ENCODE measurements around the gene HDAC4. TPM values are rescaled to one million over a fixed set of nuclear protein-coding genes. Genes with fewer than 3 reads are reported as not detected.

The HDAC4 gene
- total RNA-seq, 1 donor from 2014 or later = 46.2 TPM

DNA sequence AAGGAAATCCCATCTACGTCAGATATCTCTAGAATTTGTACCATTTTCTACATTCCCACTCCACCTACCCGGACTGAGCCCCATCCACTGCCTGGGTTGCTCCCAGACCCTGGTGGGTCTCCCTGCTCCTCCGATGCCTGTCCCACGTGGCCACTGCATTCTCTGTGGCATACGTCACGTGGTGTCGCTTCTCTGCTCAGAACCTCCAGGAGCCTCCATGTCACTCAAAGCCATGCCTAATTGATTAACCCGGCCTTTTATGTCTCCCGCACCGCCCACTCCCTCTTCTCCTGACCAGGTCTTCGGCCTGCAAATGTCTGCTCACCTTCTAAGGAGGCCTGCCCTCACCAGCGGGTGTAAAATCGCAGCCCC, 176.6 kb downstream of the HDAC4 start:
- no peak for DNase-seq (ENCODE audit: low spot score, unreplicated experiment)
- no peak overlapping the region for H3K4me3 Mint-ChIP-seq (ENCODE audit: low read depth)
- no peaks in the 10 kb centered on the region for H3K36me3 Mint-ChIP-seq (ENCODE audit: insufficient read depth)
- H3K9me3 Mint-ChIP-seq (ENCODE audit: low read depth) = no peaks in the 10 kb centered on the region
- H3K27me3 Mint-ChIP-seq = no peaks in the 10 kb centered on the region
- peaks cover 21% of the 10 kb centered on the region for H3K4me1 Mint-ChIP-seq (ENCODE audit: low read depth)
- no peak for TF ChIP-seq CTCF (IDR thresholded peaks at IDR 0.05; ENCODE audit: unreplicated experiment)
- no peak overlapping the region for H3K27ac Mint-ChIP-seq

- H3K27ac Mint-ChIP-seq = no peak overlapping the region
- DNase-seq (ENCODE audit: low spot score, unreplicated experiment) = no peak
- TF ChIP-seq CTCF (IDR thresholded peaks at IDR 0.05; ENCODE audit: unreplicated experiment) = no peak
- H3K4me3 Mint-ChIP-seq (ENCODE audit: low read depth) = no peak overlapping the region
- H3K36me3 Mint-ChIP-seq (ENCODE audit: insufficient read depth) = no peaks in the 10 kb centered on the region
- peaks cover 21% of the 10 kb centered on the region for H3K4me1 Mint-ChIP-seq (ENCODE audit: low read depth)
- H3K9me3 Mint-ChIP-seq (ENCODE audit: low read depth) = no peaks in the 10 kb centered on the region
- no peaks in the 10 kb centered on the region for H3K27me3 Mint-ChIP-seq
These were observed 177.3 kb downstream of the HDAC4 start for GRCh38 chr2:239223310-239224198.

DNA sequence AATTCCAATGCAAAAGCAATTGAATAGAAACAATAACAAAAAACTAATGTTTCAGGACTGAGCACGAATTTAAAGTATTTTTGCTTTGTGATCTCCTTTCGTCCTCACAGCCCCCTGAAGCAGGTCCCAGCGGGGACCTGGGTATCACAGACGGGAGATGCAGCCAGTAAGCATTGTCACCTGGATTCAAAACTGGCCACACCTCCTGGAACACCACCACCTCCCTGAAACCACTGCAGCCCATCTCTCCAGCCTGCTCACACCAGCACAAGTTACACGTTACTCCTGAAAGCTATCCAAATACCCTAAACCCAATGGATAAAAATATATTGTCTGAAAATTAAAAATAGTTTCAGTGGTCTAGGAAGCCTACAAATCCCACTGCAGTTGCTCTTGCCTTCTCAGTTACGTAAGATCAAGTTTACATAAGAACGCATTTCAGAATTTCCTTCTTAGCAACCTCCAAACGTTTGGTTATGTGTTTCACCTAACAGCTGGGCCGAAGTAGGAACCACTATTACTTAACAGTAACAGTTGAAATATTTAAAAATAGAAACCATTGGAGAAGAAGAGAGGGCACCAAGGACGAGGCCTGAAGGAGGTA, 178.0 kb downstream of the HDAC4 start:
- Mint-ChIP-seq H3K4me3 (ENCODE audit: low read depth) (no peak overlapping the region), H3K9me3 (ENCODE audit: low read depth) (no peaks in the 10 kb centered on the region), H3K27ac (no peak overlapping the region), H3K27me3 (no peaks in the 10 kb centered on the region), H3K36me3 (ENCODE audit: insufficient read depth) (no peaks in the 10 kb centered on the region), H3K4me1 (ENCODE audit: low read depth) (peaks cover 18% of the 10 kb centered on the region)
- no peak for TF ChIP-seq CTCF (IDR thresholded peaks at IDR 0.05; ENCODE audit: unreplicated experiment)
- DNase-seq (ENCODE audit: low spot score, unreplicated experiment) = no peak

DNA sequence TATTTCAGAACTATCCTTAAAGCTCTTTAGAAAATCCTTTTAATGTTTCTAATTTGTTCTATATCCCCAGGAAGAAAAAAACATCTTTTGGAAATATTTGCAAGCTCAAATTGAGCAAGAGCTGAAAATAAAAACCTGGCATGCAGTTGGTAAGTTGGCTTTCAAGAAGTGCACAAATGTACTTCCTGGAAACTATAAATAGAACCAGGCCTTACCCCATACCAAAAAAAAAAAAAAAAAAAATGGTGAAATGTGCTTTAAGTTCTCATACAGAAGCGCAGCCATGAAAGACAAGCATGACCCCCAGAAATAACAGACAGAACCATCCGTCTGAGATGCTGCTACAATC, 178.5 kb downstream of the HDAC4 start:
- peaks cover 18% of the 10 kb centered on the region for H3K4me1 Mint-ChIP-seq (ENCODE audit: low read depth)
- H3K36me3 Mint-ChIP-seq (ENCODE audit: insufficient read depth) = no peaks in the 10 kb centered on the region
- no peak for TF ChIP-seq CTCF (IDR thresholded peaks at IDR 0.05; ENCODE audit: unreplicated experiment)
- H3K4me3 Mint-ChIP-seq (ENCODE audit: low read depth) = no peak overlapping the region
- no peaks in the 10 kb centered on the region for H3K27me3 Mint-ChIP-seq
- no peak for DNase-seq (ENCODE audit: low spot score, unreplicated experiment)
- peak overlapping the region; percentile 27 for H3K27ac Mint-ChIP-seq
- H3K9me3 Mint-ChIP-seq (ENCODE audit: low read depth) = no peaks in the 10 kb centered on the region

DNA sequence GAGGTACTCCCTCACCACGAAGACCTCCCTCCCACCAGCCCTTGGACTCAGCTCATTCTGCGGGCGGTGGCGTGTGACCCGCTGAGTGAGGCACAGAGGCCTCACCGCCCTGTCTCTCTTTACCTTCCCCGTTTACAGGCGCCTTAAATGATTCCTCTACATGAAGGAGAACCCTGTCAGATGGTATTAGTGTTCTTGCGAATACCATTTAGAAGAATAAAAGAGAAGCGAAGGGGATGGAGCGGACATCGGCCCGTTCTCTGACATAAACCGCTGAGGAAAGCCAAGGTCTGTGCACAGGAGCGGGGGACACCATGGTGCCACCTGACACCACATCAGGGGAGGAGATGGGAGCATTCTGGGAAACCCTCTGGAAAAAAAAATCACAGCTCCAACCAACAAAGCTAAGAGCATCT, 179.8 kb downstream of the HDAC4 start:
- H3K27ac Mint-ChIP-seq = no peak overlapping the region
- no peak for TF ChIP-seq CTCF (IDR thresholded peaks at IDR 0.05; ENCODE audit: unreplicated experiment)
- H3K36me3 Mint-ChIP-seq (ENCODE audit: insufficient read depth) = no peaks in the 10 kb centered on the region
- H3K9me3 Mint-ChIP-seq (ENCODE audit: low read depth) = no peaks in the 10 kb centered on the region
- no peaks in the 10 kb centered on the region for H3K27me3 Mint-ChIP-seq
- DNase-seq (ENCODE audit: low spot score, unreplicated experiment) = no peak
- H3K4me1 Mint-ChIP-seq (ENCODE audit: low read depth) = peaks cover 13% of the 10 kb centered on the region
- H3K4me3 Mint-ChIP-seq (ENCODE audit: low read depth) = no peak overlapping the region
